ENCODE results near the gene GTF2F1. TPM values are rescaled to one million over a fixed set of nuclear protein-coding genes. Genes with fewer than 3 reads are reported as not detected.
A peak's percentile ranks its signal among the peaks of the same experiment; 100 is the strongest.

The GTF2F1 gene
- total and polyA plus RNA-seq, 2 experiments from 2014 or later = 43.0 to 96.7 TPM

DNA sequence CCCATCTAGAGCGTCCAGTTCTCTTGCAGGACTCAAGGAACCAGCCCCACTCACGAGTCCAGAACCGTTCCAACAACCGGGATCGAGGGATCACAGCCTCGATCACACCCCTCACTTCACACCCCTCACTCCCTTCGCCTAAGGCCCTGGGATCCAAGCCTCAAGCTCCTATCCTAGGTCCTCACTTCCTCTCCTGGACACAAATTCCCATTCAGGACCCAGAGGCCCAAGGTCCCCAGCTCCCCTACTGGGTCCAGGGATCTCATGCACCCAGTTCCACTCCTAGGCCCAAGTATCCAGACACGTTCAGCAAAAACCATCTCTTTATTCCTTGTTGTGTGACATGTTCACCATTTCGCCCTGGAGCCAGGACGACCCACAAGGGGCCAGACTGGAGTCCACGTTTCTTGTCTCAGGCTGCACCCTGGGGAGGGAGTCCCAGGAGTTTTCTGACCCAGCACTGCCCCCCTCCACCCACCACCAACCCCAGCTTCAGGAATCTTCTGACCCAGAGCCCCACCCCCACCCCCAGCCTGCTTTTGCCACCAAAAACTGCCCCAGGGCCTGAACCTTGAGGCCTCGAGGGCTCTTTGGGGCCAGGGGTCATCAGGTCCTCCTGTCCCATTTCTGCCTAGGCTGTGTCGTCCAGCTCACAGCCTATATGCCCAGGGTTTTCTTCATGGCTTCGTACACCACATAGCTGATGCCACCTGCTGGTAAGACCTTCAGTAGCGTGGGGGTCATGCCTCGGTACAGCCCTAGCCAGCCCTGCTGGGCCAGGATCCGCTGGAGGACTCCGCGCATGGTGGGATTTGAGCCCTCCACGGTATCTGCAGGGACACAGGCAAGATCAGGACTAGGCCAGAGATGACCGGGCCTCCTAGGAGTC is 33.0 kb upstream of the GTF2F1 start:
- Histone ChIP-seq H3K4me3 (no peak overlapping the region), H3K9me3 (ENCODE audit: low read depth) (no peaks in the 10 kb centered on the region), H3K4me1 (ENCODE audit: low read depth) (peaks cover 11% of the 10 kb centered on the region), H3K36me3 (peaks cover 6% of the 10 kb centered on the region), H3K27ac (peak overlapping the region; percentile 88), H3K27me3 (peaks cover 9% of the 10 kb centered on the region)
- DNase-seq (ENCODE audit: low read depth in 1 of 2, low spot score in 1 of 2) = no peak
- TF ChIP-seq, protein P1, sequence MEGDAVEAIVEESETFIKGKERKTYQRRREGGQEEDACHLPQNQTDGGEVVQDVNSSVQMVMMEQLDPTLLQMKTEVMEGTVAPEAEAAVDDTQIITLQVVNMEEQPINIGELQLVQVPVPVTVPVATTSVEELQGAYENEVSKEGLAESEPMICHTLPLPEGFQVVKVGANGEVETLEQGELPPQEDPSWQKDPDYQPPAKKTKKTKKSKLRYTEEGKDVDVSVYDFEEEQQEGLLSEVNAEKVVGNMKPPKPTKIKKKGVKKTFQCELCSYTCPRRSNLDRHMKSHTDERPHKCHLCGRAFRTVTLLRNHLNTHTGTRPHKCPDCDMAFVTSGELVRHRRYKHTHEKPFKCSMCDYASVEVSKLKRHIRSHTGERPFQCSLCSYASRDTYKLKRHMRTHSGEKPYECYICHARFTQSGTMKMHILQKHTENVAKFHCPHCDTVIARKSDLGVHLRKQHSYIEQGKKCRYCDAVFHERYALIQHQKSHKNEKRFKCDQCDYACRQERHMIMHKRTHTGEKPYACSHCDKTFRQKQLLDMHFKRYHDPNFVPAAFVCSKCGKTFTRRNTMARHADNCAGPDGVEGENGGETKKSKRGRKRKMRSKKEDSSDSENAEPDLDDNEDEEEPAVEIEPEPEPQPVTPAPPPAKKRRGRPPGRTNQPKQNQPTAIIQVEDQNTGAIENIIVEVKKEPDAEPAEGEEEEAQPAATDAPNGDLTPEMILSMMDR (IDR thresholded peaks at IDR 0.05; ENCODE audit: low read depth, low read length) = no peak

DNA sequence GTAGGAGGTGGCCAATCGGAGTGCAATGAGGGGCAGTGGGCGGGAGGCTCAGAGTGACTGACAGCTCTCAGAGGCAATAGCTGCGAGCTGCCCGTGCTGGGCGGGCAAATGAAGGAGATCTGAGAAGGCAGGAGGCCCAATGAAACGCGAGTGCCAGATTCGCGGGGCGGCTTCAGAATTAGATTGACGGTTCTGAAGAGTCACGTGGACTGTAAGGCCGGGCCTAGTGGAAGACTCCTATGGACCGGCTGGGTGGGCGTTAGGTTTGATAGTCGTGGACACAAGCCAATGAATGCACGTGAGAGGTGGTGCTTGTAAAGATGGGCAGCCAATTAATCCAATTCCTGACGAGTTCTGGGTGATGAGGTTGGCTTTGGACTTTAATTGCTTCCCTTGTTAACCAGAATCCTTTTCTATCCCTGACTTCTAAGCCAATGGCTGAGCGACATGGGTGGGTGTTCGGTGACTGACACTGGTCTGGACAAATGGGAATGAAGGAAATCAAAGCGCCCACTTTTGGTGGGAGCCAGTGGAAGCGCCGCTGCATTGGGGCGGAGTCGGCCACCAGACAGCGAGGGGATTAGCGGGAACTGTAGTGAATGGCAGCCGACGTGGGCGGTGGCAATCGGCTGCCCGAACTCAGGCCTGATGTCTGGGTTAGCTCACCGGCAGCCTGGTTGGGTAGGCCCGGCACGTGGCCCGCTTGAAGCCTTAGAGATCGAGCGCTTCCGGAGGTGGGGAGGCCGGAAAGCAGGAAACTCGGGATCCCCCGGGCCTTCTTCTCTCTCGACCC is 32.2 kb upstream of the GTF2F1 start:
- Histone ChIP-seq H3K36me3 (peaks cover 12% of the 10 kb centered on the region), H3K4me1 (ENCODE audit: low read depth) (peaks cover 11% of the 10 kb centered on the region), H3K27me3 (peaks cover 7% of the 10 kb centered on the region), H3K27ac (peak overlapping the region; percentile 88), H3K9me3 (ENCODE audit: low read depth) (no peaks in the 10 kb centered on the region), H3K4me3 (no peak overlapping the region)
- peak; percentile 100 for DNase-seq (ENCODE audit: low read depth in 1 of 2, low spot score in 1 of 2)
- TF ChIP-seq, protein P1 (IDR thresholded peaks at IDR 0.05; ENCODE audit: low read depth, low read length) = no peak

DNA sequence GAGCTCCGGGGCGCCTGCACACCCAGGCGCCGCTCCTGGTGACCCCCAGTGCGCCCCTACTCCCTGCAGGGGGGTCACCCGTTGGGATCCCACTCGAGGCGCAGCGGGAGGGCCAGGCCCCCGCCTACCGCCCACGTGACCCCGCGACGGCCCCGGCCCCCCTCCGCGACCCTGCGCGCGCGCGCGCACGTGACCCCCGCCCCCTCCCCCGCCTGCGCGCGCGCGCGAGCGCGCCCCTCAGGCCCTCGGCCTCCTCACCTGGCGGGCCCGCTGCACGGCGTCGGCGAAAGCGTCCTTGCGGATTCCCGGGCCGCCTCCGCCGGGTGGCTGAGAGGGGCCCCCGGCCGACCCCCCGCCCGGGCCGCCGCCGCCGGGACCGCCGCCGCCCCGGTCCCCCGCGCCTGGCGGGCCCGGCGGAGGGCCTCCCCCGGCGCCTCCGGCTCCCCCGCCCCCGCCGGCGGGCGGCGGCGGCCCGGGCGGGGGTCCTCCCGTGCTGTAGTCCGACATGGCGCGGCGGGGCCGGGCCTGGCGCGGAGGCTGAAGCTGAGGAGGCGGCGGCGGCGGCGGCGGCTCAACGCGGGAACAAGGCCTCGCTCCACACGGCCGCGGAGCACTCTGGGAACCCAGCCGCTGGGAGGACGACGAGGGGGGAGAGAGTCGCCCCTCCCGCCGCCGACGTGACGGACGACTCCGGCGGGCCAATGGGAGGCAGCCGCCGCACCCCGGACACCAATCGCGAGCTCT is 31.4 kb upstream of the GTF2F1 start, which contains the start of gene KHSRP:
Gene KHSRP (minus strand): TSS at position 617 of the 744 bp plus-strand sequence. CDS start 110 bp downstream, at position 507.
- TF ChIP-seq, protein P1 (IDR thresholded peaks at IDR 0.05; ENCODE audit: low read depth, low read length) = no peak
- no peaks in the 10 kb centered on the region for H3K9me3 ChIP-seq (ENCODE audit: low read depth)
- peak in 1 of 2 donors; percentile 52 for DNase-seq (ENCODE audit: low read depth in 1 of 2, low spot score in 1 of 2)
- H3K4me3 ChIP-seq = peak within 1 kb of the TSS; percentile 99
- peak within 1 kb of the TSS; percentile 91 for H3K27ac ChIP-seq
- H3K36me3 ChIP-seq = peaks cover 20% of the 10 kb centered on the region
- no peaks in the 10 kb centered on the region for H3K27me3 ChIP-seq
- H3K4me1 ChIP-seq (ENCODE audit: low read depth) = peaks cover 11% of the 10 kb centered on the region

DNA sequence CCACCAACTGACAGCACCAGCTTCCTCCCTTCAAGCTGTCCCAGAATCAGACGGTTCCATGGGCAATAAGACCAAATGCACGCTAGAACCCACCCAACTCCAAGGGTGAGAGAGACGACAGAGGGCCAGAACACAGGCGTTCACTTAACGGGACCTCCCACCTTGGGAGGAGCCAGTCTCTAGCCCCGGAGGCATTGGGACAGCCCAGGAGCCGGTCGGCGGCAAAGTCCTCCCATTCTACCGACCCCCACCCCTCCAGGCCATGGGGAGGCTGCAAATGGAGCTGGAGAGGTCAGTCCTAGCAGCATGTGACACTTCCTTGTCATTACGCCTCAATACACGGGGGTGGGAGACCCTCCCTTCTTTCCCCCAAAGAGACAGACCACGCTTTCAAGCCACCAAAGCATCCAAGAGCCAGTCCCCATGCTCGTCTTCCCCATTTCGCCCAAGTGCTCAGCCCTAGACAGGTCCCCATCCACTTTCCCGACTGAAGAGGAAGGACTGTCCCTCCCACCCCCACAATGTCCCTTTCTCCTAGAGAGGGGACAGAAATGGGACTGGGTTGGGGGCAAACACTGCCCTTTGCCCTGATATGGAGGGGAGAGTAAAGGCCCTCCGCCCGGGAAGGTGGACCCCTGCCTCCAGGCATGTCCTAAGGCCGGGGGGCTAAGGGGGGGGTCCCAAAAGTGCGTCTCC is 30.7 kb upstream of the GTF2F1 start:
- Histone ChIP-seq H3K36me3 (peaks cover 21% of the 10 kb centered on the region), H3K27ac (peak overlapping the region; percentile 91), H3K4me3 (peak overlapping the region; percentile 99), H3K9me3 (ENCODE audit: low read depth) (no peaks in the 10 kb centered on the region), H3K4me1 (ENCODE audit: low read depth) (peaks cover 11% of the 10 kb centered on the region), H3K27me3 (no peaks in the 10 kb centered on the region)
- TF ChIP-seq, protein P1 (IDR thresholded peaks at IDR 0.05; ENCODE audit: low read depth, low read length) = no peak
- DNase-seq (ENCODE audit: low read depth in 1 of 2, low spot score in 1 of 2) = peak; percentile 57 to 72

Measured in cardiac muscle cell (in vitro differentiated cells and primary cell).